Measurements from ENCODE around the gene CAMK4.

The CAMK4 gene

DNA sequence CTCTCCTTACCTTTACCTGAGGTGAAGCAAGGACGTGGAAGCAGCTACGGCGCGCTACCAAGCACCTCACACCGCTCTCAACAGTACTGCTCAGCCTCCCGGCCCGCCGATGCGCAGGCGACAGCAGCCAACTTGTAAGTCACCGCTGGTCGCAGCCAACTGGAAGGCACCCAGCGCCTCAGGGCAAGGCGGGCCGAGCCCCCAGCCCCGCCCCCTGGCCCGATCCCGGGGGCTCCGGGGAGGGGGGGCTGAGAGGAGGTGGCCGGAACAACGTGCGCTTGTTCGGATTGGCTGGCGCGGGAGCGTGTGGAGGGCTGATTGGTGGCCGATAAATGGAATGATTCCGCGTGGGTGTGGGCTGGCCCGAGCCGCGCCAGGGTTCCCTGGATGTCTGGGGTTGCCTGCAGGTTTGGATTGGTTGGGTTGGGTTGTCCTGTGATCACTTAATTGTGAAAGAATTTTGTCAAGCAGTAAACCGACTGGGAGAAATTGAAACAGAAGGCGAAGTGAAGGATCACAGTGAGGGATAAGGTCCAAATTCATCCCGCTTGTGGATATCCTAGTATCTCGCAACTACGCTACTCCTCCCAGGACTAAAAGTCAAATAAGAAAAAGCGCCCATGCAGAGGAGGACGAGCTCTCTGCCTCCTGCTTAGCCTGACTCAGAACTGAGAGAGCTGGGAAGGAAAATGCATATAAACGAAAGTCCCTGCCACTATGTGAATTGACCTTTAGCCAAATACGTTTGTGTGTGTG, 288.4 kb downstream of the CAMK4 start, which contains the start of gene STARD4:
STARD4 (minus strand) TSS at position 161 of the 756 bp plus-strand sequence. CDS start 5,102 bp downstream, outside the sequence.
- DNase-seq = peak; percentile 91 to 99 (median 94)
- intact Hi-C loops (cut with DNase I) = no loop called here

DNA sequence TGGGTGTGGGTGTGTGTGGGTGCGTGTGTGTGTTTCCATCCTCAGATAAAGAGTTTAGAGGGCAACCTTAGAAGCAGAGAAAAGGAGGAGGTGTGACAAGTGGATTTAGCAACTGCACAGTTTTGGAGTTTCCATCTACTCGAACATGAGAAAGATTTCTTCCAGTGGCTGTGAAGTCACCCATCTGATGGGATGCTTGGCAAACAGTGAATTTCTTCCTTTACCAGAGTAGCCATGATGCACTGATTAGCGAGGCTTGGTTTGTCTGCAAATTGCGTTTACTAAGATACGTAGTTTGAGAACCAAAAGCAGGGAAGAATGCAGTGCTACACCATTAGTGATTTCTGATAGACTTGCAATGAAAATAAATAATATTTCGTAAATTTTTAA, 288.9 kb downstream of the CAMK4 start:
- DNase-seq = no peak
- intact Hi-C loops (cut with DNase I) = no loop called here

DNA sequence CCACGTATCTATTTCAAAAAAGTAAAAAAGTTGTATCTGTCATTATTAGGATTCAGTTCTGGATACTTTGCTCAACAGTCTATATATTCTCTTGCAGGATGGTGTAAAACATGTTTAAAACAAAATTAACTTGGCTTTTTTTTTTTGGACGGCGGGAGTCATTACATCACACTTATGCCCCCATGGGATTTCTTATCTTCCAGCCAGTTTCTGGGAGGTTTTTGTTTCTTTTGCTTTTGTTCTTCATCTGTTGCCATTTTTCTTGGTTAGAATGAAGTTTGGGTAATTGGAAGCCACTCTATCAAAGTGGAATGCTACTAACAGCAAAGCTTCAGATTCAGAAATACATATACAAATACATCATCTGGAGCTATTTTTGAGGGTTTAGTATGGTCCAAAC, 289.9 kb downstream of the CAMK4 start:
- intact Hi-C loops (cut with DNase I) = no loop called here
- no peak for DNase-seq

DNA sequence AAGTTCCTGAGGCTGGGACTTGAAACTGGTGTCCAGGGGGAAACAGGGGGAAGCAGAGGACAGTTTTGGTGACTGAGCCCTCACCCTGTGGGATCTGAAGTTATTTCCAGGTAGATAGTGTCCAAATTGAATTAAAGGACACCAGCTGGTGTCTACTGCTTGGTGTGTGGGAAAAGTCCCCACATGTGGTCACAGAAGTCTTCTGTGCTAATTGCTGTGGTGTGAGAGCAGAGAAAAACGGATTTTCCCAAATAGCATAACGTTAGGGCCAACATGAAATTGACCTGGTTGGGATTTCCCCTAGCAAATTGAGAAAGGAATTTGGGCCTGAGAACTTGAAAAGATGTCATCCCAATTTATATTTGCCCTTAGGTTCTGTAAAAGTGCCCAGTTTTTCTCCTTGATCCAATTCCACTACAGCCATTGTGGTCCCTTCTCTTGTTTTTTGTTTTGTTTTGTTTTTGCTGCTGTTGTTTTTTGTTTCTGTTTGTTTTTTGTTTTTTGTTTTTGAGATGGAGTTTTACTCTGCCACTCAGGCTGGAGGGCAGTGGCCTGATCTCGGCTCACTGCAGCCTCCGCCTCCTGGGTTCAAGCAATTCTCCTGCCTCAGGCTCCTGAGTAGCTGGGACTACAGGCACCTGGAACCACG, 293.8 kb downstream of the CAMK4 start:
- DNase-seq = no peak
- intact Hi-C loops (cut with DNase I) = no loop called here

DNA sequence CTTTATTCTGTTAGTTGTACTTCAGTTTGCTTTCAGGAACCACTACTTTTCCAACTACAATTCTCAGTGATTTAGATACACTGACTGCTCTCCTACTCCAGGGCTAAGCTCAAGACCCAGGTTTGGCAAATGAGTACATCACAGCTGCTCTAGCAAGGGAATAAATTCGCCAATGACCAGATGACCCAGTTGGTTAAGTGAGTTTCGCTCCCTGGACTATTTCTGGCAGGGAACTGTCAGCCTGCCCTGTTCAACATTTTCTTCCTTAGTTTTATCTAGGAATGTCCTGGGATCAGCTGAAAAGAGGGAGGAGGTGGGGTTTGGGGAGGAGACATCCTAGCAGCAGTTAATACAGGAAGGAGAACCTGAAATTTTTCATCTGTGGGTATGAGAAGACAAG, 294.6 kb downstream of the CAMK4 start:
- no peak for DNase-seq
- intact Hi-C loops (cut with DNase I) = no loop called here

DNA sequence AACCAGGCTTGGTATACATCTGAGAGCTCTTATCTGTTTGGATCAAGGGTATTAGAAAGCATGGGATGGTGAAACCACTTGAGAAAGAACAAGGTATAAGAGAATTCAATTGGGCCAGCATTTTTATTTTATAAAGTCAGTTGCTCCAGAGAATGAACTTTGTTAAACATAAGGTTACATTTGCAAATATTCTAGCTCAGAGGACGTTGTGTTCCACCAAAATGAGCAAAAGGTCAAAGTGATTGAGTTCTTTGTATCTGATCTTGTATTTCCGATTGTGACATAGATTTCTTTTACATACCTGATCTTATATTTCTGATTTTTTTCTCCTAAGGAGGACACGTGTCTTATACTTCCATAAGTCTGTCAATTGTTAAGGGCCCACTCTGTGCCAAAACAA, 296.7 kb downstream of the CAMK4 start:
- intact Hi-C loops (cut with DNase I) = no loop called here
- DNase-seq = no peak

DNA sequence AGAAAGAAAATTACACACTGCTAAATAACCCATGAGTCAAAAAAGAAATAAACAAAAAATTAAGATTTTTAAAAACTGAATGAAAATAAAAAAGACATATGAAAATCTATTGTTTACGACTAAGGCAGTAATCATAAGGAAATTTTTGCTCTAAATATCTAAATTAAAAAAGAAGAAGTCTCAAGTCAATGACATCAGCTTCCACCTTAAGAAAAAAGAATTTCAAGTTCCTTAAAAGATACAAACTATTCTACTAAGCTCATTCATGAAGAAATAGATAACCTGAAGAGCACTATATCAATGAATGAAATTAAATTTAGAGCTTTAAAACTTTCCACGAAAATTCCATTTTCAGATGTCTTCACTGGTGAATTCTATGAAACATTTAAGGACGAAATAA, 303.9 kb downstream of the CAMK4 start:
- DNase-seq = no peak
- intact Hi-C loops (cut with DNase I) = no loop called here

DNA sequence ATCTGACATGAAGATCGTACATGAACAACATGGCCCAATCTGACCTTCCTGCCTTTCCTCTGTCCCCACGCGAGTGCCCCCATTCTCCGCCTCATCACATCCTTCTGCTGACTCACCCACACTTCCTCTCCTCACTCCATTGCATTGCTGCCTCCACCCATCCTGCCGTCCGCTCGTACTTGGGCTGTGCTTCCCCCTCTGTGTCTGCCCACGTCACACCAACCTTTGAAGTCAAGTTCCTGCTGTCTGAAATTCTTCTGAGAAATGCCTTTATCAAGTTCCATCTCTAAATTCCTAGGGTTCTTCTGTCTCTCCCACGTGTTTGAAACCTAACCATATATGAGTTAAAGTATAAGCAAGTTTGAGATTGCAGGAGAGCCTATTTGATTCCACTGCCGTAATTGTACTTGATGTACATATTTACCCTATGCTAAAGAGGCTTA, 306.1 kb downstream of the CAMK4 start:
- peak in 8 of 10 donors; percentile 17 to 87 (median 34) for DNase-seq
- intact Hi-C loops (cut with DNase I) = loop anchor here (5.0 kb wide), 1 partner anchor 617 kb away; no protein-coding TSS in a partner anchor

DNA sequence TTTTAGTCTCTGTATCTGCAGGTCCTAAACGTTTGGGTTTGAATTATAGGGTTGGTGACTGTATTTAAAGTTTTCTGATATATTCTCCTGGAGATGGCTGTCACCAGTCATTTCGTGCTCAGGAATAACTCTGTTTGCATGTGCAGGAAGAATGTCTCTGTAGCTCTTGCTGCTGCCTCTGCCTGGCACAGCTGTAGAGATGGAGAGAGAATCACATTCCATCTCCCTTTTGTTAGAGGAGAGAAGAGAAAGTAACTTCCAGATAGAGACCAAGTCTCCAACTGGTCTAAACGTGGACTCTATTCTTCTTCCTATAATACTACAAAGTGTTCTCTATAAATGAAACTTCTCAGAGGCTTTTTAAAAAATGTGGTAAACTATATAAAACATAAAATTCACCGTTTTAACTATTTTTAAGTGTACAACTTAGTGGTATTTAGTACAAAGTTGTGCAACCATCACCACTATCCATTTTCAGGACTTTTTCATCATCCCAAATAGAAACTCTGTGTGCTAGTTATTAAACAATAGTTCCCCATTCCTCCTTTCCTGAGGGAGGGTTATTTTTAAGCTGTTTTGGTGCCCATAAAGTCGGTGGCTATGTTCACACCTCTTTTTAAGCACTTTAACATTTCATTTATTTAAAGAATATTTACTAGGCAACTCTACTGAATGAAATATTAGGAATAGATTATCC, 308.9 kb downstream of the CAMK4 start:
- intact Hi-C loops (cut with DNase I) = loop anchor here (5.0 kb wide), 1 partner anchor 614 kb away; no protein-coding TSS in a partner anchor
- no peak for DNase-seq

DNA sequence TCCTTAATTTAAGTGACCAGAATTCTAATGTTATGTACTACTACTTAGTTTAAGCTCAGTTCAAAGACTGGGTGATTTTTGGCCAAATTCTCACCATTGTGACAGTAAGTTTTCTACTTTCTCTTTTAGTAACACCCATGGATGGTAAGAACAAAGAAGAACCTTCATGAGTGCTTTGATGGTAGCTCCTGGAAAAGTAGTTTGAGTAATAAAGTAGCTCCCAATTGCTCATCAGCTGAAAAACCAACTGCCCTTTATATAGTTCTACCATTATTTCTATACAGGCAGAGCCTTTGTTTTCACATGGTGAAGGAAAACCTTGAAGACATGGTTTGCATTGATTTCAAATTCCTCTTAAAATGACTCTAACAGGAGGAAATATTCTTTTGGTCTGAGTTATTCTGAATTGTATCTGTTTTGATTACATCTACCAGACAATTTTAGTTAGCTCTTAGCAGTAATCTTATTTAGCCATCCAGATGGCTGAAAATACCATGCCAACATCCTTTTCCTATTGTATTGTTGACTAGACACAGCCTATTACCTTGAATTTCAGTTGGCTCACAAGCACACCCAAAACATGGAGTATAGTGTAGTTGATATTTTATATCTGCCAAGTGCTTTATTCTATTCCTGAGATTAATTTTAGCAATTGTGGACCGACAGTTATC, 311.8 kb downstream of the CAMK4 start:
- no peak for DNase-seq
- intact Hi-C loops (cut with DNase I) = no loop called here

DNA sequence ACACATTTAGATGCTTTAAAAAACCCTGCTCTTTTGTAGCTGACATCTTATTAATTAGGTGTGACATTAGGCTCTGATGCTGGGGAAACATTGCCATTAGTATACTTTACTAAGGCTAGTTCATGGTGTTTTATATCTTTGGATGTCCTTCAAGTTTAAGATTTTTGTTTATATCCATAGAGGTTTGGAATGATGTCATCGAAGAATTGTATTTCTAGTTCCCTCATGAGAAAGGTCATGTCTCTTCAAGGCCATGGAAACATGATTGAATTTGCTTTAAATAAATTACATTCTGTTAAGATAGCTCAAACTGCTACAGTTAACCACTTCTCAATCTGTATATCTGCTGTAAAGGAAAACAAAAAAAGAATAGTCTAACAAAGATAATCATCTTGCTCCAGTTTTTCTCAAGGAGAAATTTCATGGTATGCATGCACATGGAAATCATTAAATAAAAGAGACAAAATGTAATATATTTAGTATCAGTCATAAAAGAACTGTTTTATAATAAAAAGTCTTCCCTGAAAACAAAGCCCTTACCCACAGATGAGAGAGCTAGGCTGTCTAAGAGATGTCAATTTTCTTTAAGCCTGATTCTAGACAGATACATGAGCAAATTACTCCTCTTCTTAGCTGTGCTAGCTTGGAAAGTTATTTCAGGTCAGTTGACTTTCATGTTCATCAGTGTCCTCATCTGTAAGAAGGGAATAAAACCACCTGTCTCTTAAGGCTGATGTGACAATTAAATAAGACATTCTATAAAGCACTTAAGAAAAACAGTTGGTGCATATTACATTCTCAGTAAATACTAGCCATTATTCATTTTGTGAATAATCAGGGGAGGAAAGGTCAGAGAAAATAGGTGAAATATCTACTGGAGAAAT, 313.2 kb downstream of the CAMK4 start:
- DNase-seq = no peak
- intact Hi-C loops (cut with DNase I) = no loop called here

All from posterior cingulate gyrus (tissue), 11 donors.